DMS 273 treated with DMSO at 0.1 percent for 48 hours (cell line): ENCODE measurements around the gene GNG8.

Experiments used
- DNase-seq: peaks from one replicate; lab custom pipeline; 2025; lab: John Stamatoyannopoulos, UW

Gene GNG8

GRCh38 chr19:46602392-46603194 lies 33.4 kb downstream of the GNG8 start:
- DNase-seq = no peak

- DNase-seq = no peak
Observed at GRCh38 chr19:46601318-46602224, 34.4 kb downstream of the GNG8 start, which contains the start of gene CALM3. CALM3 (plus strand) TSS chr19:46601330; CDS start chr19:46601435, 105 bp downstream.

- peak; percentile 84 for DNase-seq
Observed at GRCh38 chr19:46600384-46601317, 35.4 kb downstream of the GNG8 start.

- no peak for DNase-seq
Observed at GRCh38 chr19:46599716-46600373, 36.2 kb downstream of the GNG8 start.

GRCh38 chr19:46598372-46598917 lies 37.6 kb downstream of the GNG8 start:
- no peak for DNase-seq

- no peak for DNase-seq
Observed at GRCh38 chr19:46596008-46596407, 40.0 kb downstream of the GNG8 start.

- DNase-seq = no peak
Observed at GRCh38 chr19:46591870-46592269, 44.1 kb downstream of the GNG8 start.

- no peak for DNase-seq
Observed at GRCh38 chr19:46591254-46591653, 44.7 kb downstream of the GNG8 start.

GRCh38 chr19:46587861-46588260 lies 48.1 kb downstream of the GNG8 start:
- DNase-seq = no peak

GRCh38 chr19:46586294-46586693 lies 49.7 kb downstream of the GNG8 start:
- no peak for DNase-seq

GRCh38 chr19:46585539-46585938 lies 50.5 kb downstream of the GNG8 start:
- DNase-seq = no peak
